ENCODE results near the gene SMYD3. TPM values are rescaled to one million over a fixed set of nuclear protein-coding genes. Genes with fewer than 3 reads are reported as not detected.

SMYD3 gene
- total and polyA plus RNA-seq, 9 of the 15 experiments (the other 6 are each of a cell fraction or from before 2014, with no cell fraction given), result 128 to 440 (median 197) TPM

GRCh38 chr1:246096356-246096755, 410.7 kb downstream of the SMYD3 start:
- Histone ChIP-seq H3K9me3 (replicated peaks; ENCODE audit: control insufficient read depth, insufficient read depth, low read depth, low read length) (no peaks in the 10 kb centered on the region), H4K20me1 (replicated peaks; ENCODE audit: control insufficient read depth, insufficient read depth, low read length) (no peaks in the 10 kb centered on the region), H3K27ac (ENCODE audit: extremely low read depth, low read depth, low read length) (no peak overlapping the region), H3K4me2 (ENCODE audit: insufficient read depth, low read length) (no peak overlapping the region), H3K4me3 (no peak overlapping the region), H3K4me1 (replicated peaks in 1 of 2; ENCODE audit: control insufficient read depth in 2 of 2, insufficient read depth in 2 of 2, low read length in 2 of 2) (peaks cover 0 to 3% of the 10 kb centered on the region in 2 experiments; a peak in 2 of 5 replicates), H3K9me1 (ENCODE audit: control insufficient read depth, insufficient read depth, low read length) (no peaks in the 10 kb centered on the region), H3K36me3 (ENCODE audit: control insufficient read depth, insufficient read depth, low read length) (no peaks in the 10 kb centered on the region), H2AFZ (ENCODE audit: low read depth, low read length) (no peak overlapping the region), H3K27me3 (ENCODE audit: control insufficient read depth in 2 of 2, insufficient read depth in 2 of 2, low read length in 2 of 2) (no peaks in the 10 kb centered on the region), H3K9ac (ENCODE audit: insufficient read depth in 1 of 2, low read depth in 2 of 2, low read length in 2 of 2) (no peak overlapping the region), H3K79me2 (ENCODE audit: control insufficient read depth, insufficient read depth, low read length) (peaks cover 3% of the 10 kb centered on the region; the same call in 1 of the 3 replicates)
- FAIRE-seq (no peak), ATAC-seq (no peak), DNase-seq (ENCODE audit: extremely low read depth in 1 of 4, low spot score in 3 of 4) (no peak)
- BruUV-seq (replicated peaks), result no TSS peak
- 59% methylated on average over 5 of the region's 5 CpGs for WGBS (ENCODE audit: insufficient coverage, low coverage, missing lambda C conversion rate)
- in situ Hi-C loops (cut with MboI) (no loop called here), intact Hi-C loops (cut with micrococcal nuclease) (no loop called here)
- ChIA-PET CTCF (ENCODE audit: low intra/inter-chr PET ratio) (no interaction called here), POLR2A (no interaction called here)
- TF ChIP-seq SMARCE1 (IDR thresholded peaks at IDR 0.05), result no peak
- no peak for TF ChIP-seq HNRNPUL1 (IDR thresholded peaks at IDR 0.05; ENCODE audit: low read length)
- TF ChIP-seq, protein P1, sequence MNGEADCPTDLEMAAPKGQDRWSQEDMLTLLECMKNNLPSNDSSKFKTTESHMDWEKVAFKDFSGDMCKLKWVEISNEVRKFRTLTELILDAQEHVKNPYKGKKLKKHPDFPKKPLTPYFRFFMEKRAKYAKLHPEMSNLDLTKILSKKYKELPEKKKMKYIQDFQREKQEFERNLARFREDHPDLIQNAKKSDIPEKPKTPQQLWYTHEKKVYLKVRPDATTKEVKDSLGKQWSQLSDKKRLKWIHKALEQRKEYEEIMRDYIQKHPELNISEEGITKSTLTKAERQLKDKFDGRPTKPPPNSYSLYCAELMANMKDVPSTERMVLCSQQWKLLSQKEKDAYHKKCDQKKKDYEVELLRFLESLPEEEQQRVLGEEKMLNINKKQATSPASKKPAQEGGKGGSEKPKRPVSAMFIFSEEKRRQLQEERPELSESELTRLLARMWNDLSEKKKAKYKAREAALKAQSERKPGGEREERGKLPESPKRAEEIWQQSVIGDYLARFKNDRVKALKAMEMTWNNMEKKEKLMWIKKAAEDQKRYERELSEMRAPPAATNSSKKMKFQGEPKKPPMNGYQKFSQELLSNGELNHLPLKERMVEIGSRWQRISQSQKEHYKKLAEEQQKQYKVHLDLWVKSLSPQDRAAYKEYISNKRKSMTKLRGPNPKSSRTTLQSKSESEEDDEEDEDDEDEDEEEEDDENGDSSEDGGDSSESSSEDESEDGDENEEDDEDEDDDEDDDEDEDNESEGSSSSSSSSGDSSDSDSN (IDR thresholded peaks at IDR 0.05; ENCODE audit: borderline replicate concordance in 1 of 2, low read depth in 2 of 2, low read length in 2 of 2), result no peak
- TF ChIP-seq, protein P2, sequence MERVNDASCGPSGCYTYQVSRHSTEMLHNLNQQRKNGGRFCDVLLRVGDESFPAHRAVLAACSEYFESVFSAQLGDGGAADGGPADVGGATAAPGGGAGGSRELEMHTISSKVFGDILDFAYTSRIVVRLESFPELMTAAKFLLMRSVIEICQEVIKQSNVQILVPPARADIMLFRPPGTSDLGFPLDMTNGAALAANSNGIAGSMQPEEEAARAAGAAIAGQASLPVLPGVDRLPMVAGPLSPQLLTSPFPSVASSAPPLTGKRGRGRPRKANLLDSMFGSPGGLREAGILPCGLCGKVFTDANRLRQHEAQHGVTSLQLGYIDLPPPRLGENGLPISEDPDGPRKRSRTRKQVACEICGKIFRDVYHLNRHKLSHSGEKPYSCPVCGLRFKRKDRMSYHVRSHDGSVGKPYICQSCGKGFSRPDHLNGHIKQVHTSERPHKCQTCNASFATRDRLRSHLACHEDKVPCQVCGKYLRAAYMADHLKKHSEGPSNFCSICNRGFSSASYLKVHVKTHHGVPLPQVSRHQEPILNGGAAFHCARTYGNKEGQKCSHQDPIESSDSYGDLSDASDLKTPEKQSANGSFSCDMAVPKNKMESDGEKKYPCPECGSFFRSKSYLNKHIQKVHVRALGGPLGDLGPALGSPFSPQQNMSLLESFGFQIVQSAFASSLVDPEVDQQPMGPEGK (CRISPR knock-in tag; IDR thresholded peaks at IDR 0.05; ENCODE audit: borderline replicate concordance), result no peak
- no peak for TF ChIP-seq HCFC1 (IDR thresholded peaks at IDR 0.05; ENCODE audit: low read depth, low read length)
- TF ChIP-seq, protein P3, sequence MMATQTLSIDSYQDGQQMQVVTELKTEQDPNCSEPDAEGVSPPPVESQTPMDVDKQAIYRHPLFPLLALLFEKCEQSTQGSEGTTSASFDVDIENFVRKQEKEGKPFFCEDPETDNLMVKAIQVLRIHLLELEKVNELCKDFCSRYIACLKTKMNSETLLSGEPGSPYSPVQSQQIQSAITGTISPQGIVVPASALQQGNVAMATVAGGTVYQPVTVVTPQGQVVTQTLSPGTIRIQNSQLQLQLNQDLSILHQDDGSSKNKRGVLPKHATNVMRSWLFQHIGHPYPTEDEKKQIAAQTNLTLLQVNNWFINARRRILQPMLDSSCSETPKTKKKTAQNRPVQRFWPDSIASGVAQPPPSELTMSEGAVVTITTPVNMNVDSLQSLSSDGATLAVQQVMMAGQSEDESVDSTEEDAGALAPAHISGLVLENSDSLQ (IDR thresholded peaks at IDR 0.05), result no peak
- no peak for TF ChIP-seq GMEB1 (CRISPR knock-in tag; IDR thresholded peaks at IDR 0.05)
- no peak for TF ChIP-seq GATA2 (CRISPR knock-in tag; IDR thresholded peaks at IDR 0.05)
- TF ChIP-seq IFI16 (CRISPR knock-in tag; IDR thresholded peaks at IDR 0.05), result no peak
- TF ChIP-seq, protein P4, sequence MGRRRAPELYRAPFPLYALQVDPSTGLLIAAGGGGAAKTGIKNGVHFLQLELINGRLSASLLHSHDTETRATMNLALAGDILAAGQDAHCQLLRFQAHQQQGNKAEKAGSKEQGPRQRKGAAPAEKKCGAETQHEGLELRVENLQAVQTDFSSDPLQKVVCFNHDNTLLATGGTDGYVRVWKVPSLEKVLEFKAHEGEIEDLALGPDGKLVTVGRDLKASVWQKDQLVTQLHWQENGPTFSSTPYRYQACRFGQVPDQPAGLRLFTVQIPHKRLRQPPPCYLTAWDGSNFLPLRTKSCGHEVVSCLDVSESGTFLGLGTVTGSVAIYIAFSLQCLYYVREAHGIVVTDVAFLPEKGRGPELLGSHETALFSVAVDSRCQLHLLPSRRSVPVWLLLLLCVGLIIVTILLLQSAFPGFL (CRISPR knock-in tag; IDR thresholded peaks at IDR 0.05), result no peak
- no peak for TF ChIP-seq FOXK2 (conservative IDR thresholded peaks at IDR 0.05 in 1 of 2, IDR thresholded peaks at IDR 0.05 in 1 of 2; ENCODE audit: low read depth in 2 of 2)
- TF ChIP-seq, protein P5, sequence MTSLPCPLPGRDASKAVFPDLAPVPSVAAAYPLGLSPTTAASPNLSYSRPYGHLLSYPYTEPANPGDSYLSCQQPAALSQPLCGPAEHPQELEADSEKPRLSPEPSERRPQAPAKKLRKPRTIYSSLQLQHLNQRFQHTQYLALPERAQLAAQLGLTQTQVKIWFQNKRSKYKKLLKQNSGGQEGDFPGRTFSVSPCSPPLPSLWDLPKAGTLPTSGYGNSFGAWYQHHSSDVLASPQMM (CRISPR knock-in tag; IDR thresholded peaks at IDR 0.05), result no peak
- TF ChIP-seq NELFE (IDR thresholded peaks at IDR 0.05; ENCODE audit: insufficient read depth, insufficient read length), result no peak

Data from K562 (cell line).